ENCODE data around the gene SYCE3. TPM values are rescaled to one million over a fixed set of nuclear protein-coding genes. Genes with fewer than 3 reads are reported as not detected.
A peak's percentile ranks its signal among the peaks of the same experiment; 100 is the strongest.

The SYCE3 gene
- total and polyA plus RNA-seq, 2 donors (not counting 3 experiments of a cell fraction or from before 2014, with no cell fraction given) = not detected

GRCh38 chr22:50508897-50509296 lies 53.8 kb downstream of the SYCE3 start:
- Histone ChIP-seq H2AFZ (ENCODE audit: low read depth, low read length) (no peak overlapping the region), H3K9me1 (replicated peaks; ENCODE audit: control insufficient read depth, extremely low read depth, insufficient read depth, low read length) (no peaks in the 10 kb centered on the region), H4K20me1 (replicated peaks; ENCODE audit: control insufficient read depth, extremely low read depth, insufficient read depth, low read length) (no peaks in the 10 kb centered on the region), H3K4me3 (replicated peaks in 1 of 3; ENCODE audit: insufficient read depth in 1 of 3, low read depth in 1 of 3, low read length in 3 of 3) (peak overlapping the region; percentile 68 to 98 (median 79)), H3K27ac (ENCODE audit: insufficient read depth, low read depth, low read length) (peak overlapping the region; percentile 72), H3K9me3 (replicated peaks; ENCODE audit: control insufficient read depth, insufficient read depth, low read length) (no peaks in the 10 kb centered on the region), H3K79me2 (ENCODE audit: control insufficient read depth, insufficient read depth, low read length) (peaks cover 39% of the 10 kb centered on the region), H3K36me3 (ENCODE audit: control insufficient read depth in 2 of 2, extremely low read depth in 1 of 2, insufficient read depth in 2 of 2, low read length in 2 of 2) (peaks cover 6 to 10% of the 10 kb centered on the region in 2 experiments), H3K27me3 (ENCODE audit: control insufficient read depth in 2 of 2, insufficient read depth in 2 of 2, low read length in 2 of 2) (no peaks in the 10 kb centered on the region), H3K4me2 (ENCODE audit: insufficient read depth, low read length) (peak overlapping the region; percentile 99), H3K4me1 (ENCODE audit: control insufficient read depth, extremely low read depth, insufficient read depth, low read length) (peaks cover 14% of the 10 kb centered on the region), H3K9ac (replicated peaks; ENCODE audit: extremely low read depth, insufficient read depth, low read length) (peak overlapping the region; percentile 68)
- intact Hi-C loops (cut with micrococcal nuclease) = loop anchor here (1.0 to 2.0 kb wide), 2 partner anchors 16 to 74 kb away; partner anchors contain the start of genes CHKB and SCO2
- dilution Hi-C loops (cut with MboI; ENCODE audit: extremely low pct_ligation_motif_present, low sequenced_read_pairs) = no loop called here
- no peak for DNase-seq (ENCODE audit: low read depth, low spot score)
- CTCF ChIA-PET = interaction anchor here (1.7 to 3.0 kb wide), 3 partner anchors 12 to 54 kb away, joined by 3 to 34 read pairs (median 26); partner anchors contain the start of genes SCO2 and SYCE3
- TSS peak; percentile 46 for BruUV-seq (replicated peaks)
- peak; percentile 61 for FAIRE-seq
- POLR2A ChIA-PET = no interaction called here
- TF ChIP-seq POLR2AphosphoS5 (IDR thresholded peaks at IDR 0.05; ENCODE audit: insufficient read depth, low read depth, low read length) (no peak), JUN (IDR thresholded peaks at IDR 0.05; ENCODE audit: borderline replicate concordance, insufficient read depth, insufficient read length, low read depth) (no peak), EZH2 (IDR thresholded peaks at IDR 0.05; ENCODE audit: borderline replicate concordance, low read depth, low read length, severe bottlenecking) (no peak), POLR2A (IDR thresholded peaks at IDR 0.05; ENCODE audit: low read depth, low read length) (no peak), GATA2 (IDR thresholded peaks at IDR 0.05; ENCODE audit: insufficient read depth, insufficient read length, low read depth, low read length) (no peak), MYC (IDR thresholded peaks at IDR 0.05; ENCODE audit: low read depth, low read length) (no peak), MAX (IDR thresholded peaks at IDR 0.05; ENCODE audit: insufficient read depth, insufficient read length) (no peak), FOS (IDR thresholded peaks at IDR 0.05; ENCODE audit: borderline replicate concordance, insufficient read depth, low read length) (no peak)
- TF ChIP-seq, protein P1, sequence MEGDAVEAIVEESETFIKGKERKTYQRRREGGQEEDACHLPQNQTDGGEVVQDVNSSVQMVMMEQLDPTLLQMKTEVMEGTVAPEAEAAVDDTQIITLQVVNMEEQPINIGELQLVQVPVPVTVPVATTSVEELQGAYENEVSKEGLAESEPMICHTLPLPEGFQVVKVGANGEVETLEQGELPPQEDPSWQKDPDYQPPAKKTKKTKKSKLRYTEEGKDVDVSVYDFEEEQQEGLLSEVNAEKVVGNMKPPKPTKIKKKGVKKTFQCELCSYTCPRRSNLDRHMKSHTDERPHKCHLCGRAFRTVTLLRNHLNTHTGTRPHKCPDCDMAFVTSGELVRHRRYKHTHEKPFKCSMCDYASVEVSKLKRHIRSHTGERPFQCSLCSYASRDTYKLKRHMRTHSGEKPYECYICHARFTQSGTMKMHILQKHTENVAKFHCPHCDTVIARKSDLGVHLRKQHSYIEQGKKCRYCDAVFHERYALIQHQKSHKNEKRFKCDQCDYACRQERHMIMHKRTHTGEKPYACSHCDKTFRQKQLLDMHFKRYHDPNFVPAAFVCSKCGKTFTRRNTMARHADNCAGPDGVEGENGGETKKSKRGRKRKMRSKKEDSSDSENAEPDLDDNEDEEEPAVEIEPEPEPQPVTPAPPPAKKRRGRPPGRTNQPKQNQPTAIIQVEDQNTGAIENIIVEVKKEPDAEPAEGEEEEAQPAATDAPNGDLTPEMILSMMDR (IDR thresholded peaks at IDR 0.05; ENCODE audit: extremely low read depth in 1 of 2, insufficient read depth in 1 of 2, low read depth in 1 of 2, low read length in 2 of 2) = no peak
